GM12875 (cell line): ENCODE results near the gene RUNX2.

ENCODE experiments used
- H3K4me3 ChIP-seq: one replicate; pipeline ENCODE4 v1.5.1; 2011; ENCODE audit warnings: low read depth, low read length, control low read depth
- TF ChIP-seq, protein P1 (sequence below): IDR thresholded peaks from 2 replicates; pipeline ENCODE4 v1.5.1; 2011; ENCODE audit warnings: low read depth, mild to moderate bottlenecking, control low read depth, inconsistent platforms, low read length, moderate library complexity, borderline replicate concordance; ENCODE audit not compliant: insufficient read depth

The RUNX2 gene

DNA sequence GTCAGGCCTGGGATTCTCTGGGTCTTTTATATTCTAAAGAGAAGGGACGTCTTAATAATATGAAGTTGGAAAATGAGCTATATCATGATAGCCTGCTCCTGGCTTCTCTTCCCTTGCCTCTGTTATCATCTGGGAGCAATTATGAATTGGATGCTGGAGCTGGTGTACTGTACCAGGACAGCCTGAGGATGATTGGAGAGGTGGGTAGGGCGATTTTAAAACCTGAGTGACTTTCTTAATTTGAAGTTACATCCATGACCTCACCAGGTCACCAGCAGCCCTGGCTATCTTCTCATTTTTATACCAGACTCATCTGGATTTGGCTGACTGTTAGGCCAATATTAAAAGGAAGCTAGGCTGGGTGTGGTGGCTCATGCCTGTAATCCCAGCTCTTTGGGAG is 369.9 kb downstream of the RUNX2 start:
- no peak overlapping the region for H3K4me3 ChIP-seq
- TF ChIP-seq, protein P1, sequence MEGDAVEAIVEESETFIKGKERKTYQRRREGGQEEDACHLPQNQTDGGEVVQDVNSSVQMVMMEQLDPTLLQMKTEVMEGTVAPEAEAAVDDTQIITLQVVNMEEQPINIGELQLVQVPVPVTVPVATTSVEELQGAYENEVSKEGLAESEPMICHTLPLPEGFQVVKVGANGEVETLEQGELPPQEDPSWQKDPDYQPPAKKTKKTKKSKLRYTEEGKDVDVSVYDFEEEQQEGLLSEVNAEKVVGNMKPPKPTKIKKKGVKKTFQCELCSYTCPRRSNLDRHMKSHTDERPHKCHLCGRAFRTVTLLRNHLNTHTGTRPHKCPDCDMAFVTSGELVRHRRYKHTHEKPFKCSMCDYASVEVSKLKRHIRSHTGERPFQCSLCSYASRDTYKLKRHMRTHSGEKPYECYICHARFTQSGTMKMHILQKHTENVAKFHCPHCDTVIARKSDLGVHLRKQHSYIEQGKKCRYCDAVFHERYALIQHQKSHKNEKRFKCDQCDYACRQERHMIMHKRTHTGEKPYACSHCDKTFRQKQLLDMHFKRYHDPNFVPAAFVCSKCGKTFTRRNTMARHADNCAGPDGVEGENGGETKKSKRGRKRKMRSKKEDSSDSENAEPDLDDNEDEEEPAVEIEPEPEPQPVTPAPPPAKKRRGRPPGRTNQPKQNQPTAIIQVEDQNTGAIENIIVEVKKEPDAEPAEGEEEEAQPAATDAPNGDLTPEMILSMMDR: no peak

DNA sequence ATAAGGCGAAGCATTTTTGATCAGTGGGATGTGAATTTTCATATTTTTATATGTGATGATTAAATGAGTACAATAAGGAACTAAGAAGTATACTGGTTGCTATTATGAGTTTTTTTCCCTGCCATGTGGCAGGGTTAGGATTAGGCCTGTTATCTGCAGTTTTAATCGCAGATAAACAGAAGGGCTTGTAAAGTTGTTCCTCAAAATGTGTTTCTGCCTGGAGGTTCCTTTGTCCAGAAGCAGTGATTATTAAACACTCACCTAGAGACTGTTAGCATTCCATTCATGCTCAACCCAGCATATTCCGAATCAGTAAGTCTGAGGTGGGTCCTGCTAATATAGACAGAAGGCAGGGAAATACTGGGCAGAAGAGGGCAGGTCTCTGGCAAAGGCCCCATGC is 371.5 kb downstream of the RUNX2 start:
- TF ChIP-seq, protein P1: no peak
- no peak overlapping the region for H3K4me3 ChIP-seq

DNA sequence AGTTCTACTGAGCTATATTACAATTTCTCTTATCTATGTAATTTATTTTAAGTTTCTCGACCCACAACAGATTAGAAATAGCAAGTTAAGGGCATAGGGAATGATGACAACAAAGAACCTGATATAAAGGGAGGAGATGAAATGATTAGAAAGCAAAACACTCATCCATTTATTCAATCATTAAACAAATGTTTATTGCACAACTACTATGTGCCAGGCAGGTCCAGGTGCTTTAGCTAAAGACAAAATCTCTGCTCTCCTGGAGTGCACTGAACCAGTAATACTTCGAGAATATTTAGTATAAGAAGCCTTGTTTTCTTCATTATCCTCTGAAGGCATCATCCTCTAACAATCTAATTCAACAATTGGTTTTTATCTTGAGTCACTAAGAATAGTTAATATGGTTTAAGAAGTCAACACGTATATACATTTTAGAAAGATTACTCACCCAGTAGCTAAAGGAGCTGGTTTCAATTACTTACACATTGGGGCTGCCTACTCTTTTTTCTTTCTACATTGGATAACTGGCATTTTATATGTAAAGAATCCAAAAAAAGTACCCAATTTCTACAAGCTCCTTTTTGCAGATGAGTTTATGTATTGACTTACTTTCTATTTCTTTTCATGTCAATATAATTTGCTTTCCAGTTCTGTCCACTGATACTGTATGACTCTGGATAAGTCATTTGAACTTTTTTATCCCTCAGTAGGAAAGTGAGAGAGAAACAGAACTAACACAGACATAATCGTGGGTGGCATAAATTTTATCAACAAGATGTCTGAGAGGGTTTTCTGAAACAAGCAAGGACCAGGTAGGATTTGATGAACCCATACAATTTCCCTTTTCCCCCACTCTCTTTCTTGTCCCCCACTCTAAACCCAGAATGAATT is 375.0 kb downstream of the RUNX2 start:
- TF ChIP-seq, protein P1: no peak

GRCh38 chr6:45704056-45704800 is 376.1 kb downstream of the RUNX2 start:
- TF ChIP-seq, protein P1: no peak
- H3K4me3 ChIP-seq: no peak overlapping the region

More for the DNA sequence above, 375.0 kb downstream of the RUNX2 start:
- no peak overlapping the region for H3K4me3 ChIP-seq

- H3K4me3 ChIP-seq: no peak overlapping the region
- TF ChIP-seq, protein P1: no peak
These were observed 377.2 kb downstream of the RUNX2 start for GRCh38 chr6:45705137-45705855.

DNA sequence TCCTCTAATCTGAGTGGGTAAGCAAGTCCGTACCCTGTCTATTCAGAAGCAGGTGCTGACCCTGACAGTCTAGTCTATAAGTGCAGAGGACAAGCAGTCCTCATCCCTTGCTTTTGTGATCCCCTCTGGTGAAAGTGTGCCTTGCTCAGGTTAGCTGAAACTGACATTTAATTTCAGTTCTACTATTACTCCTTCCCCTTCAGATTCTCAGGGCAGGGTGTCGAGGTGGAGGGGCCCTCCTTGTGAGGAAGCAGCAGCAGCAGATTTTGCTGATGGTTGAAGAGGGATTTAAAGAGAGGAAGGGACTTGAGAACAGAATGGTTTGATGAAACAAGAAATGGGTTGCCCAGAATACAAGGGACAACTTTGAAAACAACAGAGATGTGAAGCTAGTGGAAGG is 378.2 kb downstream of the RUNX2 start:
- TF ChIP-seq, protein P1: no peak

More for the DNA sequence above, 378.2 kb downstream of the RUNX2 start:
- no peak overlapping the region for H3K4me3 ChIP-seq
